ENCODE data around the gene LYZL6.

- no peak for TF ChIP-seq CTCF (IDR thresholded peaks at IDR 0.05)
- no peak for TF ChIP-seq POLR2A (IDR thresholded peaks at IDR 0.05)
Observed at GRCh38 chr17:35949401-35949800, 5.9 kb upstream of the LYZL6 start.
